WTC11 (cell line): ENCODE measurements around the gene FOXO1.

ENCODE experiments used
- STAT6 ChIP-seq: sonication (generic); formaldehyde crosslinking; conservative IDR thresholded peaks from 2 replicates; pipeline ENCODE4 v1.8.1; 2023; ENCODE audit warnings: mild to moderate bottlenecking, low read depth, missing genetic modification reagents, moderate library complexity
- TF ChIP-seq, protein P1 (sequence below): sonication (generic); formaldehyde crosslinking; IDR thresholded peaks from 2 replicates; pipeline ENCODE4 v1.8.1; 2022; ENCODE audit warnings: missing genetic modification reagents, borderline replicate concordance
- TF ChIP-seq, protein P2 (sequence below): sonication (generic); formaldehyde crosslinking; IDR thresholded peaks from 2 replicates; pipeline ENCODE4 v1.8.1; 2023; ENCODE audit warnings: mild to moderate bottlenecking, missing genetic modification reagents, borderline replicate concordance

DNA sequence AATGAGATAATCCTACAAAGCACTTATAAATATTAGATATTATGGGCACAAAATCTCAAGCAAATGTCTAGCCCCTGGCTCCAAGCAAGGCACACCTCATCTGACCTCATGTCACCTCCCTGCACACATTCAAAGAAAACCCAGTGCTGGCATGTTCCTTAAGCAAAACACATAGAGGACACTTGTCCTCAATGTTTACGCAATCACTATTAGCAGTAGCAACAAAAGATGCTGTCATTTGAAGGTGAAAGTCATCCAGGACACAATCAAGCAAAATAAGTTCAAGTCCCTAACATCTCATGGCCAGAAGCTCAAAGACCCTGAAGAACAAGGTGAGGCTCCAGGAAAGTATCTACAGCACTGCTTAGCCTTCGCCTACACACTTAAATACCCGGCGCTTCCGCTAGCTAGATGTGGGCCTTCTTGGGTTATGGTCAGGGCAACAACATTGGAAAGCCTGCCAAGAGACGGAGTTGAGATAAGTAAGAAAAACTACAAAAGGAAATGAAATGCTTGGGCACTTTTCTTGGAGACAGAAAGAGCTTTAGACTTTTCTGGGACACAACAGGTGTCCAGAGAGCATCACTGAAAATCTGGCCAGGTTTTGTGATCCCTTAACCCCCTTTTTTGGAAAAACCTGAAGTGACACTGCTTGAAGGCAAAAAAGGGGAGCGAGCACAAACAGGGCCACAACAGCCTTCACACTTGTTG, 85.7 kb downstream of the FOXO1 start:
- no peak for TF ChIP-seq STAT6 (CRISPR knock-in tag)
- TF ChIP-seq, protein P1, sequence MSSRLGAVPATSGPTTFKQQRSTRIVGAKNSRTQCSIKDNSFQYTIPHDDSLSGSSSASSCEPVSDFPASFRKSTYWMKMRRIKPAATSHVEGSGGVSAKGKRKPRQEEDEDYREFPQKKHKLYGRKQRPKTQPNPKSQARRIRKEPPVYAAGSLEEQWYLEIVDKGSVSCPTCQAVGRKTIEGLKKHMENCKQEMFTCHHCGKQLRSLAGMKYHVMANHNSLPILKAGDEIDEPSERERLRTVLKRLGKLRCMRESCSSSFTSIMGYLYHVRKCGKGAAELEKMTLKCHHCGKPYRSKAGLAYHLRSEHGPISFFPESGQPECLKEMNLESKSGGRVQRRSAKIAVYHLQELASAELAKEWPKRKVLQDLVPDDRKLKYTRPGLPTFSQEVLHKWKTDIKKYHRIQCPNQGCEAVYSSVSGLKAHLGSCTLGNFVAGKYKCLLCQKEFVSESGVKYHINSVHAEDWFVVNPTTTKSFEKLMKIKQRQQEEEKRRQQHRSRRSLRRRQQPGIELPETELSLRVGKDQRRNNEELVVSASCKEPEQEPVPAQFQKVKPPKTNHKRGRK (CRISPR knock-in tag): no peak
- TF ChIP-seq, protein P2, sequence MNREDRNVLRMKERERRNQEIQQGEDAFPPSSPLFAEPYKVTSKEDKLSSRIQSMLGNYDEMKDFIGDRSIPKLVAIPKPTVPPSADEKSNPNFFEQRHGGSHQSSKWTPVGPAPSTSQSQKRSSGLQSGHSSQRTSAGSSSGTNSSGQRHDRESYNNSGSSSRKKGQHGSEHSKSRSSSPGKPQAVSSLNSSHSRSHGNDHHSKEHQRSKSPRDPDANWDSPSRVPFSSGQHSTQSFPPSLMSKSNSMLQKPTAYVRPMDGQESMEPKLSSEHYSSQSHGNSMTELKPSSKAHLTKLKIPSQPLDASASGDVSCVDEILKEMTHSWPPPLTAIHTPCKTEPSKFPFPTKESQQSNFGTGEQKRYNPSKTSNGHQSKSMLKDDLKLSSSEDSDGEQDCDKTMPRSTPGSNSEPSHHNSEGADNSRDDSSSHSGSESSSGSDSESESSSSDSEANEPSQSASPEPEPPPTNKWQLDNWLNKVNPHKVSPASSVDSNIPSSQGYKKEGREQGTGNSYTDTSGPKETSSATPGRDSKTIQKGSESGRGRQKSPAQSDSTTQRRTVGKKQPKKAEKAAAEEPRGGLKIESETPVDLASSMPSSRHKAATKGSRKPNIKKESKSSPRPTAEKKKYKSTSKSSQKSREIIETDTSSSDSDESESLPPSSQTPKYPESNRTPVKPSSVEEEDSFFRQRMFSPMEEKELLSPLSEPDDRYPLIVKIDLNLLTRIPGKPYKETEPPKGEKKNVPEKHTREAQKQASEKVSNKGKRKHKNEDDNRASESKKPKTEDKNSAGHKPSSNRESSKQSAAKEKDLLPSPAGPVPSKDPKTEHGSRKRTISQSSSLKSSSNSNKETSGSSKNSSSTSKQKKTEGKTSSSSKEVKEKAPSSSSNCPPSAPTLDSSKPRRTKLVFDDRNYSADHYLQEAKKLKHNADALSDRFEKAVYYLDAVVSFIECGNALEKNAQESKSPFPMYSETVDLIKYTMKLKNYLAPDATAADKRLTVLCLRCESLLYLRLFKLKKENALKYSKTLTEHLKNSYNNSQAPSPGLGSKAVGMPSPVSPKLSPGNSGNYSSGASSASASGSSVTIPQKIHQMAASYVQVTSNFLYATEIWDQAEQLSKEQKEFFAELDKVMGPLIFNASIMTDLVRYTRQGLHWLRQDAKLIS (CRISPR knock-in tag): no peak
